Right atrium auricular region (tissue), 2 donors: ENCODE results near the gene KIAA0040. TPM values are rescaled to one million over a fixed set of nuclear protein-coding genes. Genes with fewer than 3 reads are reported as not detected.

ENCODE experiments used
- DNase-seq: peaks from one replicate; pipeline ENCODE4 v3.0.0-alpha.2; 2019; ENCODE audit warnings: low spot score
- H3K27ac ChIP-seq, 2 donors: fragments of 200-600 bp; sonication (generic); 1 replicate in 1 of 2; 2 replicates in 1 of 2; pipeline ENCODE4 v1.5.1; 2016 to 2019
- H3K27me3 ChIP-seq, 2 donors: fragments of 200-600 bp; sonication (generic); one replicate each; pipeline versions ENCODE4 v1.5.1 to v1.6.0; 2017 to 2019
- H3K36me3 ChIP-seq: fragments of 200-600 bp; sonication (generic); one replicate; pipeline ENCODE4 v1.5.1; 2016
- H3K4me1 ChIP-seq, 2 donors: fragments of 200-600 bp; sonication (generic); one replicate each; pipeline versions ENCODE4 v1.5.1 to v1.6.0; 2017 to 2019
- H3K4me3 ChIP-seq, 2 donors: fragments of 200-600 bp; sonication (generic); 1 replicate in 1 of 2; 2 replicates in 1 of 2; pipeline ENCODE4 v1.5.1; 2017 to 2019; ENCODE audit warnings: mild to moderate bottlenecking in 1 of 2, moderate library complexity in 1 of 2
- H3K9me3 ChIP-seq, 2 donors: fragments of 200-600 bp; sonication (generic); one replicate each; pipeline ENCODE4 v1.5.1; 2019
- CTCF ChIP-seq, 2 donors: fragments of 200-600 bp; sonication (generic); IDR thresholded peaks; one replicate each; pipeline ENCODE4 v1.5.1; 2019; ENCODE audit warnings: antibody characterized with exemption in 2 of 2
- total RNA-seq, 2 donors: library from RNA; depleted of rRNA; stranded (reverse); fragments of >200 nt; gene quantifications; one replicate each; pipeline ENCODE4 v1.1.0, GENCODE V29; 2016

Gene KIAA0040
- total RNA-seq, 2 donors from 2014 or later: 11.9 to 37.3 TPM

GRCh38 chr1:175147569-175147968, 45.0 kb downstream of the KIAA0040 start:
- no peak for TF ChIP-seq CTCF (IDR thresholded peaks at IDR 0.05)
- no peak overlapping the region for H3K4me3 ChIP-seq
- DNase-seq: no peak

GRCh38 chr1:175146529-175147213, 45.9 kb downstream of the KIAA0040 start:
- H3K27ac ChIP-seq: no peak overlapping the region
- H3K9me3 ChIP-seq: no peaks in the 10 kb centered on the region
- H3K4me1 ChIP-seq: peaks cover 0 to under 1% of the 10 kb centered on the region in 2 donors
- no peaks in the 10 kb centered on the region for H3K27me3 ChIP-seq
- H3K36me3 ChIP-seq: no peaks in the 10 kb centered on the region
- DNase-seq: peak; percentile 69
- peak; percentile 77 to 81 for TF ChIP-seq CTCF (IDR thresholded peaks at IDR 0.05)
- H3K4me3 ChIP-seq: no peak overlapping the region

More at GRCh38 chr1:175147569-175147968, 45.0 kb downstream of the KIAA0040 start:
- Histone ChIP-seq H3K36me3 (no peaks in the 10 kb centered on the region), H3K9me3 (no peaks in the 10 kb centered on the region), H3K4me1 (peaks cover 0 to 8% of the 10 kb centered on the region in 2 donors), H3K27me3 (no peaks in the 10 kb centered on the region), H3K27ac (no peak overlapping the region)

DNA sequence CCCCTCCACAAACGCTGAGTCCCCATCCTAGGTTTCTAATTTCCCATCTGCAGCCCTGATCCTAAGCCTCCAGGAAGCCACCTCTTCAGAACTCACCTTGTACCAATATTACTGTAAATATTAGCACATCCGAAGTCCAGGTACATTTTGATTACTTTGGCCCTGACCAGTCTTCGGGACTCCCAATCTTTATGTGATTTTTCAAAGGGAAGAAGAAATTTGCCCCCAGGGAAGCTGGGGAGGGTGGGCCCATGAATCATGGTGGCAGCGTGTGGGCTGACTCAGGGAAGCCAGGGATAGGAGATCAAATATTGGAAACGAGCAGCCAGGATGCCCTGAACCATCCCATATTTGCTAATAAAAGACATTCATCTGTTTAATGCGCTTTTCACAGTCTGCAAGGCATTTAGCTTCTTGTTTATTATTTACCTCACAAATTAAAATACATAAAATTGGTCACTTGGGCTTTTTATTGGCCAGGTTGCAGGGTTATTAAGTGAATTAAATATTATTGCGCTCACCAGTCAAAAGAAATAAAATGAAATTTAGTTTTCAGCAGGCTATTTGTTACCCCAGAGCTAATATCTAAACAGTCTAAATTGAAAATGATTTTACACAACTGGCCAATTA, 46.6 kb downstream of the KIAA0040 start:
- H3K27me3 ChIP-seq: no peaks in the 10 kb centered on the region

DNA sequence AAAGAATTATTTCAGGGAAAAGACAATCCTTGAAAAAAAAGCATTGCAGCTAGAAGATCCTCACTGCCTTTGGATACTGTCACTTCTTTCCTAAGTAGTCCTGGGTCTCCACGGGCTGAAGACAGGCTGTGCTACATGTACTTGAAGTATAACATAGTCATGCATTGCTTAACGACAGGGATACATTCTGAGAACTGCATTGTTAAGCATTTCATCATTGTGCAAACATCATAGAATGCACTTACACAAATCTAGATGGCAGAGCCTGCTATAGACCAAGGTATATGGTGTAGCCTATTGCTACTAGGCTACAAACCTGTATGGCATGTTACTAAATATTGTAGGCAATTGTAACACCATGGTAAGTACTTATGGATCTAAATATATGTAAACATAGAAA, 54.0 kb downstream of the KIAA0040 start:
- Histone ChIP-seq H3K27ac (no peak overlapping the region), H3K36me3 (no peaks in the 10 kb centered on the region), H3K27me3 (no peaks in the 10 kb centered on the region), H3K4me3 (no peak overlapping the region), H3K9me3 (no peaks in the 10 kb centered on the region), H3K4me1 (no peaks in the 10 kb centered on the region)
- no peak for TF ChIP-seq CTCF (IDR thresholded peaks at IDR 0.05)
- DNase-seq: no peak

More for the DNA sequence above, 46.6 kb downstream of the KIAA0040 start:
- Histone ChIP-seq H3K9me3 (no peaks in the 10 kb centered on the region), H3K27ac (no peak overlapping the region), H3K36me3 (no peaks in the 10 kb centered on the region), H3K4me3 (no peak overlapping the region), H3K4me1 (no peaks in the 10 kb centered on the region)
- DNase-seq: no peak
- TF ChIP-seq CTCF (IDR thresholded peaks at IDR 0.05): no peak

GRCh38 chr1:175137369-175137768, 55.2 kb downstream of the KIAA0040 start:
- no peak for DNase-seq
- no peaks in the 10 kb centered on the region for H3K27me3 ChIP-seq
- no peak overlapping the region for H3K4me3 ChIP-seq
- no peak overlapping the region for H3K27ac ChIP-seq
- peaks cover 0 to 9% of the 10 kb centered on the region in 2 donors for H3K4me1 ChIP-seq
- no peak for TF ChIP-seq CTCF (IDR thresholded peaks at IDR 0.05)
- H3K9me3 ChIP-seq: no peaks in the 10 kb centered on the region
- no peaks in the 10 kb centered on the region for H3K36me3 ChIP-seq
